HG02884 (cell line): ENCODE data around the gene BCAS1.

Source experiments
- ATAC-seq: cut with Tn5 transposase; IDR thresholded peaks from one replicate; pipeline ENCODE4 v1.9.1; 2021; ENCODE audit warnings: mild to moderate bottlenecking, moderate library complexity; ENCODE audit not compliant: unreplicated experiment

Gene BCAS1

DNA sequence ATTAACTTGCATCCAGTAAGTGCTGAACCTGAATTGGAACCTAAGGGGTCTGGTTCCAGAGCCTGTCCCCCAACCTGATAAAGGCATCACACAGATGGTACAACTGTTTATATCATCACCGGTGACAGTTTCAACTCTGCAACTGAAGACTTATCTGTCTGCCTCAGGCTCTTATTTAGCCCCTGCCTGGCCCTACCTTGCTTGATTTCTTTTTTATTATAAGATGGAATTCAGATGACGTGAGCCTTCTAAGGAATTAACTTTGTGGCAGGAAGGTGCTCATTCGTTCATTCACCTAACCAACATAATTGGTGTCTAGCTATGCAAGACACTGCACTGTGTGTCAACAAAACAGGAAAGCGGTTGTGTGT is 175.0 kb downstream of the BCAS1 start:
- ATAC-seq: no peak

DNA sequence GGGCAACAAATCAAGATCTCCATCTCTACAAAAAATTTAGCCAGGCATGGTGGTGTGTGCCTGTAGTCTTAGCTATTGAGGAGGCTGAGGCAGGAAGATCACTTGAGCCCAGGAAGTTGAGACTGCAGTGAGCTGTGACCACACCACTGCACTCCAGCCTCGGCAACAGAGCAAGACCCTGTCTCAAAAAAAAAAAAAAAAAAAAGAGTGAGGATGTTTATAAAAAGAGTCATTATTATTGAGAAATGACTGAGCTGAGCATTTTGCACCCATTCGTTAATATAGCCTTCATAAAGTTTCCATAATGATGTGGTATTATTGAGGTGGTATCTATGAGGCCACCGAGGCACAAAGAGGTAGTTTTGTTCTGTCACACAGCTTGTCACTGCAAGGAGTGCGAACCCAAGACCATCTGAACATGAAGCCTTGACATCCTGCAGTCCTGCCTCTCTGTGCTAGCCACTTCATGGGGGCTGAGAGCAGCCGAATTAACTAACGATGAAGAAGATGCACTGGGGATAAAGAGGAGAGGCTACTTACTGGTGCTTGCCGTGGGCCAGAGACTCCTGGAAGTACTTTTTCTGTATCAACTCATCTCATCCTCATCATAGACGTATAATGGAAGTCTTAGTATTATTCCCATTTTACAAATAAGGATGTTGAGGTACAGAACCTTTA is 175.5 kb downstream of the BCAS1 start:
- ATAC-seq: no peak
